Kidney epithelial cell (primary cell): ENCODE data around the gene AEN. TPM values are rescaled to one million over a fixed set of nuclear protein-coding genes. Genes with fewer than 3 reads are reported as not detected.
"Not testable (repeated sequence)": the region's sequence is repeated elsewhere in the genome, so short reads cannot be mapped to it uniquely, and the experiment has no call there.

Source experiments
- DNase-seq: peaks from one replicate; pipeline ENCODE4 v3.0.0-alpha.2; 2010; ENCODE audit warnings: low read depth
- H3K27me3 ChIP-seq: 2 replicates; pipeline ENCODE4 v1.6.0; 2011; ENCODE audit warnings: low read length; ENCODE audit not compliant: control insufficient read depth, insufficient read depth
- H3K36me3 ChIP-seq: 2 replicates; pipeline ENCODE4 v1.5.1; 2011; ENCODE audit warnings: low read length; ENCODE audit not compliant: control insufficient read depth, insufficient read depth
- H3K4me3 ChIP-seq: 2 replicates; pipeline ENCODE4 v1.5.1; 2011; ENCODE audit warnings: low read depth, mild to moderate bottlenecking, control low read depth, low read length
- total RNA-seq: library from RNA; depleted of rRNA; stranded (reverse); fragments of >200 nt; gene quantifications from 2 replicates; pipeline ENCODE4 v1.2.3, GENCODE V29; 2015
- TF ChIP-seq, protein P1 (sequence below): IDR thresholded peaks from 2 replicates; pipeline ENCODE4 v1.5.1; 2011; ENCODE audit warnings: mild to moderate bottlenecking, moderate library complexity, low read length, control low read depth, inconsistent platforms; ENCODE audit not compliant: insufficient read depth, poor library complexity, severe bottlenecking

AEN gene
- total RNA-seq, 1 donor from 2014 or later: 78.7 TPM

DNA sequence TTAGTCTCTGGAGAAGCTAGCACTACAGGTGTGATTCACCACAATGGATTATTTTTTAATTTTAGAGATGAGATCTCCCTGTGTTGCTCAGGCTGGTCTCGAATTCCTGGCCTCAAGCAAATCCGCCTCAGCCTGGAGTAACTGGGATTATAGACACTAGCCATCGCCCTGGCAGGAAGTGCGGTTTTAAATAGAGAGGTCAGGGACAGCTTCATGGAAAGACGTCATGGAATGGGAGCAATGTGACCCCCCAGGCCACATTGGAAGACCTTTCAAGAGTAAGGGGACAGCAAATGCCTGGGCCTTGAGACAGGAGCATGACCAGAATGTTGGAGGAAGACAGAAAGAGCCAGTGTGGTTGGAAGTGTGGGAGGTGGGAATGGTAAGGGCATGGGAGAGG, 15.5 kb downstream of the AEN start:
- DNase-seq: no peak
- H3K27me3 ChIP-seq: no peaks in the 10 kb centered on the region
- H3K36me3 ChIP-seq: no peaks in the 10 kb centered on the region
- TF ChIP-seq, protein P1, sequence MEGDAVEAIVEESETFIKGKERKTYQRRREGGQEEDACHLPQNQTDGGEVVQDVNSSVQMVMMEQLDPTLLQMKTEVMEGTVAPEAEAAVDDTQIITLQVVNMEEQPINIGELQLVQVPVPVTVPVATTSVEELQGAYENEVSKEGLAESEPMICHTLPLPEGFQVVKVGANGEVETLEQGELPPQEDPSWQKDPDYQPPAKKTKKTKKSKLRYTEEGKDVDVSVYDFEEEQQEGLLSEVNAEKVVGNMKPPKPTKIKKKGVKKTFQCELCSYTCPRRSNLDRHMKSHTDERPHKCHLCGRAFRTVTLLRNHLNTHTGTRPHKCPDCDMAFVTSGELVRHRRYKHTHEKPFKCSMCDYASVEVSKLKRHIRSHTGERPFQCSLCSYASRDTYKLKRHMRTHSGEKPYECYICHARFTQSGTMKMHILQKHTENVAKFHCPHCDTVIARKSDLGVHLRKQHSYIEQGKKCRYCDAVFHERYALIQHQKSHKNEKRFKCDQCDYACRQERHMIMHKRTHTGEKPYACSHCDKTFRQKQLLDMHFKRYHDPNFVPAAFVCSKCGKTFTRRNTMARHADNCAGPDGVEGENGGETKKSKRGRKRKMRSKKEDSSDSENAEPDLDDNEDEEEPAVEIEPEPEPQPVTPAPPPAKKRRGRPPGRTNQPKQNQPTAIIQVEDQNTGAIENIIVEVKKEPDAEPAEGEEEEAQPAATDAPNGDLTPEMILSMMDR: no peak
- H3K4me3 ChIP-seq: no peak overlapping the region

DNA sequence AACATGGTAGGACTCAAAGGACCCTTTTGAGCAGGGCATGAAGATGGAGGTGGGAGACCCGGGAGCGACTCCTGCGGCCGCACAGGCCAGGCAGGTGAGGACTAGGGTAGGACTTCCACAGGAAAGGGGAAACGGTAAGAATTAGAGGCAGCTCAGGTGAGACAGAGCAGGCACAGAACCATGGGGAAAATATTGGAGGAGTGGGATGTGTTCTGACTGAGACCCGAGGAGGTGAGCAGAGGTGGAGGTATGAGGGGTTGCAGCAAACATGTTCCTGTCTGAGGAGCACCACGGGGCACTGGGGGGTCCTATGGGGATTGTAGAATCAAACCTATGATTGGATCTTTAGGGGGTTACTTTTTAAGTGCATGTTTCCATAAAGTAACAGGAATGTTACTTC, 16.3 kb downstream of the AEN start:
- DNase-seq: no peak
- no peaks in the 10 kb centered on the region for H3K27me3 ChIP-seq
- no peak overlapping the region for H3K4me3 ChIP-seq
- TF ChIP-seq, protein P1: no peak
- no peaks in the 10 kb centered on the region for H3K36me3 ChIP-seq

DNA sequence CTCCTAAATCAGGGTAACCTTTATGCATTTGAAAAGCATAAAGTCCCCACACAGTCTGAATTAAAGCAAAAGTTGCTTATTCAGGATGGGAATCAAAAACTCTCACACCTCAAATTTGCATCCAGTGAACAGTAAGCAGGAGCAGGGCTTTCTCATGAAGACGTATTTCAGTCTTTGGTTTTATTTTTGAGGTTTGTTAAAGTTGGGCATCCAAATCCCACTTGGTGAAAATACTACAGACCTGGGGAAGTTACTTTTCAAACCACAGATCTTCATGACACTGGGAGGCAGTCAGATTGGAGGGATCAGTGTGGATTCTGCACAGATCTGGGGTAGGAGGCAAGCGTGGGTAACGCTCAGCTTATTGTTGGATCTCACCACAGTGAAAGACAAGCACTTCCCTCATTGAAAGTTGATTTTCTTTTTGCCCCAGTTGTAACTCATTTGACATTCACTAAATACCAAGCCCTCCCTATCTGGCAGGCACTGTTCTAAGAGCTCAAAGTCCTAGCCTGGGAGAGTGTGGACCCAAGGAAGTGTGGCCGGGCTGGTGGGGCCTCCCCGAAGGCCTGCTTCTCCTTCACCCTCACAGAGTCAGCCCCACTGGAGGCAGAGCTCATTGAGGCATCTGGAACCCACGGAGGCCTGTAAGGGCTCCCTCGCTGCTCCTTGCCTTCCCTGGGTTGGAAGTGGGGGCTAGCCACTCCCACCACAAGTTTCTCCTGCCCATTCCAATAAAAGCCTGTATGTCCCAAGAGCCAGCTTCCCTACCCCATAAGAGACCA, 16.9 kb downstream of the AEN start:
- DNase-seq: no peak
- Histone ChIP-seq H3K4me3 (peak overlapping the region; percentile 2), H3K36me3 (no peaks in the 10 kb centered on the region), H3K27me3 (no peaks in the 10 kb centered on the region)
- TF ChIP-seq, protein P1: no peak

DNA sequence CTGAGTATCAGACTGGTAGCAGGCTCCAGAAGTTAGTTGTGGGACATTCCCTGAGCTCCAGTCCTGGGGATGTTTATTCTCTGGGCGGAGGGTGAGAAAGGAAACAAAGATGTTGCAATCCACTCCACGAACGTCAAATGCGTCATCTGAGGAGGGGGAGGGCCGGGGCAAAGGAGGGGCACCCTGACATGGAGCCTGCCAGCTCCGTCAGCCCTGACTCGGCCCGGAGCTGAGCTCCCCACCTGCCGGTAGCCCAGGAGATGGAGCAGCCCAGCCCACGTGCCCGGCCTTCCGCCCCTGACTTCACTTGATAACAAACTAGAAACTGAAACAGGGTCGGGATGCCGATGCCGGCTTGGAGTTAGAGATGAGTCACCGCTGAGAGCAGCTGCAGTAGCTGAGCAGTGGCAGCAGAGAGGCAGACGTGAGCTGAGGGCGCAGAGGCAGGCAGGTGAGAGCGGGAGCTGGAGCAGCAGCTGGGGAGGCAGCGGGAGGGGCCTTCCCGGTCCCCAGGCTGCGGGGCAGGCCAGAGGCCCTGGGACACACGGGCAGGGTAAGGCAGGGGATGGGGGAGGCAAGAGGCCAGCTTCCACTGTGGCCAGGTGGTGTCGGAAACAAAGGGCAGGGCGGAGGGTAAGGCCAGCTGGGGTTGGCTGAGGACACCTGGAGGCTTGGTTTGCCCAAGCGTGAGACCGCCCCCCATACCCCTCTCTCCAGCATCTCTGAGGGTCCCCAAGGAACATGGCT, 17.7 kb downstream of the AEN start, which contains the start of gene ISG20:
TSS of gene ISG20 (plus strand) at position 391 of the 747 bp plus-strand sequence. CDS start at position 742, 351 bp downstream.
- TF ChIP-seq, protein P1: peak; percentile 69
- H3K36me3 ChIP-seq: no peaks in the 10 kb centered on the region
- H3K4me3 ChIP-seq: peak within 1 kb of the TSS; percentile 27
- H3K27me3 ChIP-seq: no peaks in the 10 kb centered on the region
- peak; percentile 98 for DNase-seq

DNA sequence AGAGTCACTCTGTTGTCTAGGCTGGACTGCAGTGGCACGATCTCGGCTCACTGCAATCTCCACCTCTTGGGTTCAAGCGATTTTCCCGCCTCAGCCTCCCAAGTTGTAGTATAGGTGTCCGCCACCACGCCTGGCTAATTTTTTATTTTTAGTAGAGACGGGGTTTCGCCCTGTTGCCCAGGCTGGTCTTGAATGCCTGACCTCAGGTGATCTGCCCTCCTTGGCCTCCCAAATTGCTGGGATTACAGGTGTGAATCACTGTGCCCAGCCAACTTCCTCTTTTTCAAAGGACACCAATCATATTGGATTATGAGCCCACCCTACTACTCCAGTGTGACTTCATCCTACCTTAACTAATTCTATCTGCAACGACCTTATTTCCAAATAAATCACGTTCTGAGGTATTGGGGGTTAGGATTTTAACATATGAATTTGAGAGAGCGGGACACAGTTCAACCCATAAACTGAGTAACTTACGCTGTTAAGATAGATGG, 20.9 kb downstream of the AEN start:
- TF ChIP-seq, protein P1: no peak
- no peaks in the 10 kb centered on the region for H3K36me3 ChIP-seq
- H3K27me3 ChIP-seq: no peaks in the 10 kb centered on the region
- no peak for DNase-seq
- H3K4me3 ChIP-seq: no peak overlapping the region

DNA sequence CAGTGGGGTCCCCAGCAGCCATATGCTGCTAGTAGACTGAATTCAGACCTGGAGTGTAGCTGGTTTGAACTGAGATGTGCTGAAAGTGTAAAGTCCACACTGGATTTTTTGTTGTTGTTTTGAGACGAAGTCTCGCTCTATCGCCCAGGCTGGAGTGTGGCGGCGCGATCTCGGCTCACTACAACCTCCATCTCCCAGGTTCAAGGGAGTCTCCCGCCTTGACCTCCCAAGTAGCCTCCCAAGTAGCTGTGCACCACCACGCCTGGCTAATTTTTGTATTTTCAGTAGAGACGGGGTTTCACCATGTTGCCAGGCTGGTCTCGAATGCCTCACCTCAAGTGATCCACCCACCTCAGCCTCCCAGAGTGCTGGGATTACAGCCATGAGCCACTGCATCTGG, 21.4 kb downstream of the AEN start:
- DNase-seq, H3K27me3 ChIP-seq, H3K36me3 ChIP-seq, H3K4me3 ChIP-seq: not testable (repeated sequence)
